GM12892 (cell line): Measurements from ENCODE around the gene KIAA0825.
"Not testable (repeated sequence)": the region's sequence is repeated elsewhere in the genome, so short reads cannot be mapped to it uniquely, and the experiment has no call there.

ENCODE experiments used
- DNase-seq: peaks from one replicate; pipeline ENCODE4 v3.0.0; 2011; ENCODE audit not compliant: insufficient read length
- FAIRE-seq: peaks from 2 replicates; lab custom pipeline; 2011; peaks lifted over from hg19 to GRCh38; lab: Jason Lieb, UNC
- POLR2A ChIP-seq: IDR thresholded peaks from 2 replicates; pipeline ENCODE4 v1.6.1; 2011; ENCODE audit warnings: low read depth, low read length, control low read depth
- POLR2AphosphoS5 ChIP-seq: IDR thresholded peaks from 2 replicates; pipeline ENCODE4 v1.6.1; 2011; ENCODE audit warnings: low read depth, low read length, control low read depth
- TAF1 ChIP-seq: IDR thresholded peaks from 2 replicates; pipeline ENCODE4 v1.6.1; 2011; ENCODE audit warnings: low read depth, mild to moderate bottlenecking, control low read depth, low read length, borderline replicate concordance

Gene KIAA0825

DNA sequence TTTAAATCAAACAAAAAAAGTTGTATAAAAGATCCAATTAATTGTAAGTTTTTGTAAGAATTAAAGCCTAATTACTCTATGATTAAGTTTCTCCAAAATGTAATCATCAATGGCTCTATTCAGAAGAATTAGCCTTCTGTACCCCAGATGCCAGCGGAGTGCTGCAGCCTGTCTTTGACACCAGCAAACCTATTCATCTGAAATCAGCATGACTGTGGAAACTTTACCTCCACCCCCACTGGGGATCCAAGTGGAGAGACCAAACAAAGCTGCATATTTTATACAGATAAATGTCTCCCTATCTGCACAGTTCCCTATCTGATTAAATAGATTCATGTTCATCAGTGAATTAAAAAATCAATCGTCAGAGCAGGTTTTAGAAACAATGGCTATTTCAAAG is 426.8 kb downstream of the KIAA0825 start:
- no peak for DNase-seq
- TF ChIP-seq POLR2AphosphoS5 (no peak), TAF1 (no peak)
- no peak for FAIRE-seq

DNA sequence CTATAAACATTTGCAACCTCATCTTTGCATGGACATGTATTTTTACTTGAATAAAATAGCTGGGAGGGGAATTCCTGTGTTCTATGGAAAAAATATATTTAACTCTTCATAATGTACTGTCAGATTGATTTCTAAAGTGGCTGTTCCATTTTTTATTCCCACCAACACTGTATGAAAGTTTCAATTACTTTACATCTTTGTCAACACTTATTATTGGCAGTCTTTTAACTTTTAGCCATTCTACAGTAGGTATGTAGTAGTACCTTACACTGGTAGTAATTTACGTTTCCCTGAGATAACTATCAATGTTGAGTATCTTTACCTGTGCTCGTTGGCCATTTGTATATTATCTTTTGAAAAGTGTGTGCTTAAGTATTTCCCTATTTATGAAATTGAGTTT is 429.7 kb downstream of the KIAA0825 start:
- DNase-seq (no peak), FAIRE-seq (no peak)
- TF ChIP-seq TAF1 (no peak), POLR2A (no peak), POLR2AphosphoS5 (no peak)

DNA sequence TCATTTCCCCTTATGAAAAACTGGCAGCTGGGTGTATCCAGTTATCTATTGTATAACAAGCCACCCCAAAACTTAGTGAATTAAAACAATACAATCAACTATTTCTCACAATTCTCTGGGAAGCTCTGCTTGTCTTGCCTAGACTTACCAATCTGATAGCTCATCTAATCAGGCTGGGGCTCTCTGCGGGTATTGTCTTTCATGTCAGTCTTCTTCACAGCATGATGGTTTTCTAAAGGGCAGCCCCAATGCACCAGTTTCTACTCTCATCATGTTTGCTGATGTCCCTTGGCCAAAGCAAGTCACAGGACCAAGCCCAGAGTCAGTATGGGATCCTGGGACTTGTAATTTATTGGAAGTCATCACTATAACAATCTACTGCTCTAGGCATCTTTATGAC is 433.5 kb downstream of the KIAA0825 start:
- TF ChIP-seq TAF1: no peak
- TF ChIP-seq POLR2A: no peak
- TF ChIP-seq POLR2AphosphoS5: no peak

DNA sequence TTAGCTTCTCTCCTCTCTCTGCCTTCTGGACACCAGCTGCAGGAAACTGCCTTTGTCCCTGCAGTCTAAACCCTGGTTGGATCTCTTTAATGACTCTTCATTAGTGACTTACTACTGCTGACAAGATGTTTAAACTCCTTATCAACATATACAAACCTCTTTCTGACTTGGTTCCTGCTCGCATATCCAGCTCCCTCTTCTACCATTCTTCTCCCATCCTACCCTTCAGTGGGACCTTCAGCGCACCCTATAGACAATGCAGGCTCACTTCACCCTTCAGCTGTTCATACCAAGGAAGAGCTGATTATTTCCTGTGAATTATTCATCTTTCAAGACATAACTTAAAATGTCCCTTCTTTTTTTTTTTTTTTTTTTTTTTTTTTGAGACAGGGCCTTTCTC is 436.5 kb downstream of the KIAA0825 start:
- TF ChIP-seq TAF1 (no peak), POLR2AphosphoS5 (no peak), POLR2A (no peak)
- DNase-seq: no peak
- FAIRE-seq: peak; percentile 17

More for the DNA sequence above, 433.5 kb downstream of the KIAA0825 start:
- FAIRE-seq (no peak), DNase-seq (no peak)

DNA sequence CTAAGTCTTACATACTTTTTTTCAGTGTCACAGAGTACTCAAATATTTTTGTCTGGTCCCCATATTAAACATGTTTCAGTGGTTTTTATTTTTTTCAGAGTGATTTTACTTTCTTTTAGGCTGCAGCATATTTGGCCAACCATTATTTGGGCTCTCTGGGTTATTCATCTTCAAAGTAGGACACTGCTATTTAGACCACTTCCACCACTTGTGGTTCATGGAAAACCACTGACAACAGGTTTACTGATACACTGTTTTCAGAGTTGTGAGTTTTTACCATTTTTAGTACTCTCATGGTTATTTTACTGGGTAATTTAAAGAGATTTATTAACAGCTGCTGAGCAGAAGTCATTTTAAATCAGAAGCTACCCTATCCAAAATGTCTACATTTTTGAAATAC is 437.6 kb downstream of the KIAA0825 start:
- DNase-seq (no peak), FAIRE-seq (no peak)
- TF ChIP-seq TAF1: no peak
- no peak for TF ChIP-seq POLR2A
- no peak for TF ChIP-seq POLR2AphosphoS5

DNA sequence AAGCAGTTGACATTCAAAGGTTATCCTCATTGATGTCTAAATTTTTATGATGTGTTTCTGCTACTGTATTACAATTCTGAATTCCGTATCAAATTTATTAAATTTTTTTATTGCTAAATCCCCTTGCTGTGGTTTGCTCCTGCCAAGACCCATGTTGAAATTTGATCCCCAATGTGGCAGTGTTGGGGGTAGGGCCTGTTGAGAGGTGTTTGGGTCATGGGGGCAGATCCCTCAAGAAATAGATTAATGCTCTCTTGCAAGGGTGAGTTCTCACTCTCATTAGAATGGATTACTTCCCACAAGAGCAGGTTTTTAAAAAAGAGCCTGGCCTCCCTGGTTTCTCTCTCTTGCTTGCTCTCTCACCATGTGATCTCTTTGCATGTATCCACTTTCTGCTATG is 442.5 kb downstream of the KIAA0825 start:
- TF ChIP-seq POLR2A: no peak
- TF ChIP-seq POLR2AphosphoS5: no peak
- no peak for TF ChIP-seq TAF1
- no peak for DNase-seq
- no peak for FAIRE-seq

DNA sequence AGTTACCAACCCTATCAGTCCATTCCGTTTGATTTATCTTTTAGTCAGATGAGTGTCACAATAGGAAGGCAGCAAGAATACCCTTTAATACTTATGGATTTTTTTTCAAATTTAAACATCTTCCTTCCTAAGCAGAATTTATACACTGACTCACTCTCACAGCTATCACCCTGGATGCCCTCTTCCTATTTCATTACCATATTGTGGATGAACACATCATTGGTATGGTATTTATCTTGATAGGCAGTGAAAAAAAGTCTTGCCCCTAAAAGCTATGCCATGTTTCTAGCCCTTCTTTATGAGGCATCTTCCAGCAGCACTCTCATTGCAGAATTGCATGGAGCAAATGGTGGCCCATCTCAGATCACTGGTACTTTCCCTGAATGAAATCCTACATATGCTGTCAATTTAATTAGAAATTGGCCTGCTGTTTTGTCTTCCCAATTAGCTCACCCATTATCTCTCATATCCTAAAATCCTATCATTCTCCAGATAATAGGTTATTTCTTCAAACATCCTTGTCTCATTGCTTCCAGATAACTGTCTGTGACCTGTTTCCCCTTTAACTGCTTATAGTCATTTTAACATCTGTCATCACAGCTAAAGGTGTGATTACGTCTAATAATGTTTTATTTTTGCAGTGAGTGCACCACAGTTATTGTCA is 443.5 kb downstream of the KIAA0825 start:
- TF ChIP-seq POLR2AphosphoS5 (no peak), TAF1 (no peak), POLR2A (no peak)
- FAIRE-seq: no peak
- no peak for DNase-seq

DNA sequence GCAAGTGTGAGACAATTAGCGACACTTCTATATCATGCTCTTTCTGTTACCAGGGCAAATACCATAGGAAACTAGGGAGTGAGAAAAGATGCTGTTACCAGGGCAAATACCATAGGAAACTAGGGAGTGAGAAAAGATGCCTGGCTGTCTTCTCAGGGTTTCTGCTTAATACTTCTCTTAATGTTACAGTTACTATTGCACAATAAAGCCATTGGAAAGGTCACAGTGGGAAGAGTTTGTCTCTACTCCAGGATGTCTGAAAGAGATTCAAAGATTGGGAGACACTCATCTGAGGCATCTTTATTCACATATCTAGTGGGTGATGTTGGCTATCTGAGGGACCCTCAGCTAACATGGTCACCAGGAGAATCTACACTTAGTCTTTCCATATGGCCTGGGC is 445.3 kb downstream of the KIAA0825 start:
- FAIRE-seq (no peak), DNase-seq (no peak)
- TF ChIP-seq TAF1: no peak
- TF ChIP-seq POLR2AphosphoS5: no peak
- no peak for TF ChIP-seq POLR2A

DNA sequence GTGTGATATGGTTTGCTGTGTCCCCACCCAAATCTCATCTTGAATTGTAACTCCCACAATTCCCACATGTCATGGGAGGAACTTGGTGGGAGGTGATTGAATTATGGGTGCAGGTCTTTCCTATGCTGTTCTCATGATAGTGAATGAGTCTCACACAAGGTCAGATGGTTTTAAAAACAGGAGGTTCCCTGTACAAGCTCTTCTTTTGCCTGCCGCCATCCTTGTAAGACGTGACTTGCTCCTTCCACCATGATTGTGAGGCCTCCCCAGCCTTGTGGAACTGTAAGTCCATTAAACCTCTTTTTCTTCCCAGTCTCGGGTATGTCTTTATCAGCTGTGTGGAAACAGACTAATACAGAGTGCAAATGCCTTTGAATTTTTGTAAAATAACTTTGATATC is 447.3 kb downstream of the KIAA0825 start:
- not testable (repeated sequence) for FAIRE-seq

DNA sequence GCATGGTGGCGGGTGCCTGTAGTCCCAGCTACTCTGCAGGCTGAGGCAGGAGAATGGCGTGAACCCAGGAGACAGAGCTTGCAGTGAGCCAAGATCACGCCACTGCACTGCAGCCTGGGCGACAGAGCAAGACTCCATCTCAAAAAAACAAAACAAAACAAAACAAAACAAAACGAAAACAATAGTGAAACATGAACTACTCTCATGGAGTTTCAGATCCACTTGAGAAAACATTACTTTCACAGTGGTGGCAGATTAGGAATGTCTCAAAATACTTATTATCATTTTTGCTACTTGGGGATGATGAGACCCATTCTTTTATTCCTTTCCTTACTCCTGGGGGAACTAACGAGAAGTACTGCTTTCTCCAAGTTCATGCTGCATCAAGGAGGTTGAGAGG is 448.2 kb downstream of the KIAA0825 start:
- not testable (repeated sequence) for FAIRE-seq

More for the DNA sequence above, 447.3 kb downstream of the KIAA0825 start:
- not testable (repeated sequence) for DNase-seq

DNA sequence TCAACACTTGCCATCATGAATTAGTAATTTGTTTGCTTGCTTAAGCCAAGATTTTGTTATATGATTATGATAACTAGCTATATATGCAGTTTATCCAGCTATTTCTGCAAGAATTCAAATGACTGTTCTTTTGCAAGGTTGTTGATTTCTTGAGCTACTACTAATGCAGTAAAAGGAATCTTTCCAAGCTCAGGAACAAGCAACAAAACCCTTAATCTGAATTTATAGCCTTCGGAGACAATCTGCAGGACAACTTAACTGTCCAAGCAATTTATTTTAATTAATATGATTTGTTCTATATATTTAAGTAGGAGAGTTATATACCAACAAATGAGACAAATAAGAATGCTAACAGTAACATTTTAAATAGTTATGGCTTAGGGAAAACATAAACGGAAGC is 450.3 kb downstream of the KIAA0825 start:
- DNase-seq: no peak
- FAIRE-seq: no peak
- no peak for TF ChIP-seq POLR2A
- no peak for TF ChIP-seq TAF1

More for the DNA sequence above, 448.2 kb downstream of the KIAA0825 start:
- DNase-seq: not testable (repeated sequence)

DNA sequence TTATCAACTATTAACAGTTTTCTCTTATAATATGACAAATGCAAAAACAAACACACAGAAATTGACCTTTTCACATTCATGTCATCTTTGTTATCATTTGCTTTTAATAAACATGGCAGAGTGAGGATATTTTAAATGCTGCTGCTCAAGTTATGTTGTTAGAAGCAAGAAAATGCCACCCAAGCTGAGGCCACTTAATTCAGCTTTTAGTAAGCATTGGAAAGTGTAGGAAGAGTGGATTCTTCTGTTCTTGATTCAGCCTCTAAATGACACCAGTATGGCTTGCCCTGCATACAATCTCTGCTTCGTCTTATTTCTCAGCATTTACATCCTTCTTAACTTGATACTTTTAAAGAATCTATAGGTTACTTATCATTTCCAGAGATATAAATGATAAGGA is 456.6 kb downstream of the KIAA0825 start:
- FAIRE-seq (no peak), DNase-seq (no peak)
- TF ChIP-seq POLR2A (no peak), POLR2AphosphoS5 (no peak), TAF1 (no peak)

DNA sequence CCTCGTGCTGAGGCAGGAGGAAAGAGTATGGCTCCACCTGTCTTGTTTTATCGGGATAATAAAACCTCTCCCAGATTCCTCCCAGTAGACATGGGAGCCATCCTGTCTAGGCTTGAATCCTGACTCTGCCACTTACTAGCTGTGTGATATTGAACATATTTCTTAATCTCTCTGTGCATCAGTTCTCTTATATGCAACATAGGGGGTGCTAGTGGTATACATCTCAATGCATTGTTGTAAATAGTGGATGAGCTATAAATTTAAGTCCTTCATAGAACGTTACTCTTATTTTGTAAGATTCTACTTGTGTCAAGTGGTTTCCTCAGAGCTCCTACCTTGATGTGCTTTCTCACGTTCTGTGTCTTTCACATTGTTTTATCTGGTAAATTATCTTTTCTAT is 459.3 kb downstream of the KIAA0825 start:
- DNase-seq (no peak), FAIRE-seq (no peak)
- no peak for TF ChIP-seq TAF1
- TF ChIP-seq POLR2A: no peak
- TF ChIP-seq POLR2AphosphoS5: no peak
